Measurements from ENCODE around the gene KLHDC10. TPM values are rescaled to one million over a fixed set of nuclear protein-coding genes. Genes with fewer than 3 reads are reported as not detected.

The KLHDC10 gene
- polyA plus RNA-seq, 1 donor (not counting 4 experiments of a cell fraction or from before 2014, with no cell fraction given) = 22.7 TPM

DNA sequence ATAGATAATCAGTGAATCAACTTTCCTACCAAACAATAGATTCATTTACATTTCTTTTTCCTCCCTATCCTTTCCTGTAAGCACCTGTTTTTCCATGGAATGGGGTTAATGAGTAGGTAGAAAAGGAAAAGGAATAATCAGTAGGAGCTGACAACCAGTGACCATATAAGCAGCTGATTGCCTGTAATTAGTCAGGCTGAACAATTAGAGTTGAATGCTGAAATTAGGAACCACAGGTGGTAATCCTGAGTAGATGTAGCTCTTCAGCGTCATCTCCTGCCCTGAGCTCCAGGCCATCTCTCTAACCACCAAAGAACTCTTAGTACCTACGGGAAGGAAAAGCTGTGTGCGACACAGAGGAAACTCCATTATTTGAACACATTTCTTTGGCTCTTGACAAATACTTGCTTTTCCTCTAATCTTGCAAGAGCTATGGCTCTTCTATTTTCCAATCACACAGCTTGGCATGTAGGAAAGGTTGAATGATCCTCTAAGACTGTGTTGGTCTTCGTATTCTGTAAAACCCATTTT is 63.8 kb downstream of the KLHDC10 start:
- H3K9ac ChIP-seq (ENCODE audit: control insufficient read depth, extremely low read depth, insufficient read depth, low read length) = no peak overlapping the region
- peaks cover 5 to 15% of the 10 kb centered on the region in 2 experiments for H3K36me3 ChIP-seq (ENCODE audit: control insufficient read depth in 2 of 2, extremely low read depth in 1 of 2, insufficient read depth in 2 of 2, low read length in 2 of 2)
- no peaks in the 10 kb centered on the region for H3K9me3 ChIP-seq (ENCODE audit: control insufficient read depth, low read depth, low read length)
- no peaks in the 10 kb centered on the region for H3K79me2 ChIP-seq (ENCODE audit: control insufficient read depth, insufficient read depth, low read length)
- TF ChIP-seq, protein P1, sequence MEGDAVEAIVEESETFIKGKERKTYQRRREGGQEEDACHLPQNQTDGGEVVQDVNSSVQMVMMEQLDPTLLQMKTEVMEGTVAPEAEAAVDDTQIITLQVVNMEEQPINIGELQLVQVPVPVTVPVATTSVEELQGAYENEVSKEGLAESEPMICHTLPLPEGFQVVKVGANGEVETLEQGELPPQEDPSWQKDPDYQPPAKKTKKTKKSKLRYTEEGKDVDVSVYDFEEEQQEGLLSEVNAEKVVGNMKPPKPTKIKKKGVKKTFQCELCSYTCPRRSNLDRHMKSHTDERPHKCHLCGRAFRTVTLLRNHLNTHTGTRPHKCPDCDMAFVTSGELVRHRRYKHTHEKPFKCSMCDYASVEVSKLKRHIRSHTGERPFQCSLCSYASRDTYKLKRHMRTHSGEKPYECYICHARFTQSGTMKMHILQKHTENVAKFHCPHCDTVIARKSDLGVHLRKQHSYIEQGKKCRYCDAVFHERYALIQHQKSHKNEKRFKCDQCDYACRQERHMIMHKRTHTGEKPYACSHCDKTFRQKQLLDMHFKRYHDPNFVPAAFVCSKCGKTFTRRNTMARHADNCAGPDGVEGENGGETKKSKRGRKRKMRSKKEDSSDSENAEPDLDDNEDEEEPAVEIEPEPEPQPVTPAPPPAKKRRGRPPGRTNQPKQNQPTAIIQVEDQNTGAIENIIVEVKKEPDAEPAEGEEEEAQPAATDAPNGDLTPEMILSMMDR (optimal IDR thresholded peaks at IDR 0.05 in 1 of 3, IDR thresholded peaks at IDR 0.05 in 1 of 3, conservative IDR thresholded peaks at IDR 0.05 in 1 of 3; ENCODE audit: extremely low read depth in 1 of 3, insufficient read depth in 2 of 3, low read length in 3 of 3) = no peak
- no peak for TF ChIP-seq EZH2 (IDR thresholded peaks at IDR 0.05; ENCODE audit: low read length)
- no peak for DNase-seq (ENCODE audit: low read depth, low spot score)
- dilution Hi-C loops (cut with MboI; ENCODE audit: extremely low pct_ligation_motif_present, low sequenced_read_pairs) = no loop called here
- no peaks in the 10 kb centered on the region for H3K9me1 ChIP-seq (ENCODE audit: control insufficient read depth, extremely low read depth, insufficient read depth, low read length)
- H3K4me1 ChIP-seq (ENCODE audit: control insufficient read depth, extremely low read depth, insufficient read depth, low read length) = no peaks in the 10 kb centered on the region
- no peak overlapping the region for H3K4me3 ChIP-seq (ENCODE audit: control insufficient read depth in 2 of 3, extremely low read depth in 1 of 3, insufficient read depth in 2 of 3, low read depth in 1 of 3, low read length in 3 of 3)
- H3K27me3 ChIP-seq (ENCODE audit: control insufficient read depth, extremely low read depth, insufficient read depth, low read length) = no peaks in the 10 kb centered on the region
- H3K4me2 ChIP-seq (ENCODE audit: control insufficient read depth, extremely low read depth, insufficient read depth, low read depth, low read length) = no peak overlapping the region
- H2AFZ ChIP-seq (ENCODE audit: control insufficient read depth, low read length) = no peak overlapping the region
- H3K27ac ChIP-seq (ENCODE audit: control insufficient read depth, insufficient read depth, low read length) = no peak overlapping the region
- FAIRE-seq = no peak
- H4K20me1 ChIP-seq (ENCODE audit: control insufficient read depth, extremely low read depth, insufficient read depth, low read length) = no peaks in the 10 kb centered on the region

DNA sequence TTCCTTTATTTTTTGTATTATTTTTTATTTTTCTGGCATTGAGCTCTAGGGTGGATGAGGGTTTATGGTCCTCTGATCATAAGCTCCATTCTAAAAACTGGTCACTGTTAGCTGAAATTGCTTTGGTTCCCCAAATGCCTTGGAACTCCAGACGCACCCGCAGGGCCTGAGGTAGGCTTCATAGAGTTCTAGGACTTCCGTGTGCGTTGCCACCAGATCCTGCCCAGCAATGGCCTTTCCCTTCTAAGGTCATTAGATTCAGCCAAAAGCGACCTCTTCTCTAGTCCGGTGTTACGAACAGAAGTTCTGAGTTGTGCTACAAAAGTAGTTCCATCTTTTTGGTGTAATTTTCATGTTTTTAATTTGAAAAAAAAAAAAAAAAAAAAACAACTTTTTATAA is 64.4 kb downstream of the KLHDC10 start:
- Histone ChIP-seq H3K4me1 (ENCODE audit: control insufficient read depth, extremely low read depth, insufficient read depth, low read length) (no peaks in the 10 kb centered on the region), H3K36me3 (ENCODE audit: control insufficient read depth in 2 of 2, extremely low read depth in 1 of 2, insufficient read depth in 2 of 2, low read length in 2 of 2) (peaks cover 6 to 17% of the 10 kb centered on the region in 2 experiments), H3K79me2 (ENCODE audit: control insufficient read depth, insufficient read depth, low read length) (no peaks in the 10 kb centered on the region), H3K9me1 (ENCODE audit: control insufficient read depth, extremely low read depth, insufficient read depth, low read length) (no peaks in the 10 kb centered on the region), H3K27me3 (ENCODE audit: control insufficient read depth, extremely low read depth, insufficient read depth, low read length) (no peaks in the 10 kb centered on the region), H3K9ac (ENCODE audit: control insufficient read depth, extremely low read depth, insufficient read depth, low read length) (no peak overlapping the region), H3K27ac (ENCODE audit: control insufficient read depth, insufficient read depth, low read length) (no peak overlapping the region), H3K4me3 (ENCODE audit: control insufficient read depth in 2 of 3, extremely low read depth in 1 of 3, insufficient read depth in 2 of 3, low read depth in 1 of 3, low read length in 3 of 3) (no peak overlapping the region), H4K20me1 (ENCODE audit: control insufficient read depth, extremely low read depth, insufficient read depth, low read length) (no peaks in the 10 kb centered on the region), H3K9me3 (ENCODE audit: control insufficient read depth, low read depth, low read length) (no peaks in the 10 kb centered on the region), H3K4me2 (ENCODE audit: control insufficient read depth, extremely low read depth, insufficient read depth, low read depth, low read length) (no peak overlapping the region), H2AFZ (ENCODE audit: control insufficient read depth, low read length) (no peak overlapping the region)
- TF ChIP-seq EZH2 (IDR thresholded peaks at IDR 0.05; ENCODE audit: low read length) = no peak
- TF ChIP-seq, protein P1 (optimal IDR thresholded peaks at IDR 0.05 in 1 of 3, IDR thresholded peaks at IDR 0.05 in 1 of 3, conservative IDR thresholded peaks at IDR 0.05 in 1 of 3; ENCODE audit: extremely low read depth in 1 of 3, insufficient read depth in 2 of 3, low read length in 3 of 3) = no peak
- no peak for DNase-seq (ENCODE audit: low read depth, low spot score)
- dilution Hi-C loops (cut with MboI; ENCODE audit: extremely low pct_ligation_motif_present, low sequenced_read_pairs) = no loop called here
- FAIRE-seq = no peak
